Caco-2 (cell line): ENCODE results near the gene CELA1. TPM values are rescaled to one million over a fixed set of nuclear protein-coding genes. Genes with fewer than 3 reads are reported as not detected.

Experiments
- BruUV-seq: library from RNA; stranded (reverse); fragments of 400-500 nt; replicated peaks from 2 replicates; lab custom pipeline; 2021; lab: Mats Ljungman, UMichigan
- CTCF ChIA-PET: fragments of 300-600 bp; sonication (Branson Sonifier 250); formaldehyde crosslinking; loops from one replicate; lab custom pipeline; 2022; ENCODE audit warnings: antibody characterized with exemption; lab: Charles Lee
- POLR2A ChIA-PET: fragments of 300-600 bp; sonication (Branson Sonifier 250); formaldehyde crosslinking; loops from one replicate; lab custom pipeline; 2022; ENCODE audit warnings: antibody characterized with exemption; lab: Charles Lee
- DNase-seq, 2 experiments: peaks; one replicate each; pipeline versions ENCODE4 v3.0.0 to v3.0.0-alpha.2; 2020 to 2022
- H3K27me3 ChIP-seq: replicated peaks from 2 replicates; pipeline ENCODE4 v1.6.0; 2011; ENCODE audit warnings: low read length; ENCODE audit not compliant: control insufficient read depth, insufficient read depth
- H3K36me3 ChIP-seq: 2 replicates; pipeline ENCODE4 v1.5.1; 2011; ENCODE audit warnings: low read length; ENCODE audit not compliant: control insufficient read depth, insufficient read depth
- H3K4me1 ChIP-seq: fragments of 250-450 bp; sonication (Bioruptor Pico); 2 replicates; pipeline ENCODE4 v1.5.1; 2020; ENCODE audit warnings: mild to moderate bottlenecking
- H3K4me3 ChIP-seq: 2 replicates; pipeline ENCODE4 v1.5.1; 2011; ENCODE audit warnings: low read depth, mild to moderate bottlenecking, control low read depth, low read length
- H3K9me3 ChIP-seq: fragments of 250-450 bp; sonication (Bioruptor Pico); 2 replicates; pipeline ENCODE4 v1.5.1; 2020; ENCODE audit warnings: mild to moderate bottlenecking, moderate library complexity
- H3K27ac Mint-ChIP-seq: one replicate; pipeline ENCODE4 v1.8.0; 2022; ENCODE audit warnings: mixed read lengths; ENCODE audit not compliant: unreplicated experiment
- H3K27me3 Mint-ChIP-seq: one replicate; pipeline ENCODE4 v1.8.0; 2022; ENCODE audit warnings: mixed read lengths; ENCODE audit not compliant: insufficient read depth, unreplicated experiment
- H3K36me3 Mint-ChIP-seq: one replicate; pipeline ENCODE4 v1.8.0; 2022; ENCODE audit warnings: mild to moderate bottlenecking, mixed read lengths; ENCODE audit not compliant: insufficient read depth, unreplicated experiment
- H3K4me1 Mint-ChIP-seq: one replicate; pipeline ENCODE4 v1.8.0; 2022; ENCODE audit warnings: low read depth, mixed read lengths; ENCODE audit not compliant: unreplicated experiment
- H3K4me3 Mint-ChIP-seq: one replicate; pipeline ENCODE4 v1.8.0; 2022; ENCODE audit warnings: mild to moderate bottlenecking, moderate library complexity, mixed read lengths; ENCODE audit not compliant: unreplicated experiment
- H3K9me3 Mint-ChIP-seq: one replicate; pipeline ENCODE4 v1.8.0; 2022; ENCODE audit warnings: mixed read lengths; ENCODE audit not compliant: unreplicated experiment
- CTCF ChIP-seq, 2 experiments: fragments of 200-600 bp in 1 of 2; IDR thresholded peaks; 1 replicate in 1 of 2; 2 replicates in 1 of 2; pipeline versions ENCODE4 v1.5.1 to v1.8.0; 2011 to 2022; ENCODE audit warnings: antibody characterized with exemption in 1 of 2, control low read depth in 1 of 2, inconsistent platforms in 1 of 2, low read depth in 1 of 2, low read length in 1 of 2, mild to moderate bottlenecking in 1 of 2, moderate library complexity in 1 of 2; ENCODE audit not compliant: insufficient read depth in 1 of 2, severe bottlenecking in 1 of 2, unreplicated experiment in 1 of 2
- intact Hi-C: fragments of 100-400 bp; cut with micrococcal nuclease; formaldehyde crosslinking; loops from one replicate; pipeline ENCODE4 v1.10.0; 2022; ENCODE audit not compliant: unreplicated experiment
- total RNA-seq: library from RNA; stranded (reverse); gene quantifications from 2 replicates; pipeline ENCODE4 v1.2.3, GENCODE V29; 2022

The CELA1 gene
- total RNA-seq, 1 experiment from 2014 or later = not detected

- no TSS peak for BruUV-seq
- Mint-ChIP-seq H3K4me3 (no peak overlapping the region), H3K27me3 (no peaks in the 10 kb centered on the region), H3K4me1 (no peaks in the 10 kb centered on the region), H3K9me3 (no peaks in the 10 kb centered on the region), H3K36me3 (peaks cover 86% of the 10 kb centered on the region), H3K27ac (no peak overlapping the region)
- peaks cover 9% of the 10 kb centered on the region for H3K36me3 ChIP-seq
- no peaks in the 10 kb centered on the region for H3K4me1 ChIP-seq
- intact Hi-C loops = no loop called here
- no peak overlapping the region for H3K4me3 ChIP-seq
- no peak for DNase-seq
- no peaks in the 10 kb centered on the region for H3K27me3 ChIP-seq
- no peak for TF ChIP-seq CTCF (IDR thresholded peaks at IDR 0.05; ENCODE audit: insufficient read depth in 1 of 2, low read depth in 1 of 2, low read length in 1 of 2, severe bottlenecking in 1 of 2, unreplicated experiment in 1 of 2)
- ChIA-PET POLR2A (interaction anchor here (1.0 kb wide), 1 partner anchor 121 kb away, joined by 3 read pairs; the partner anchor contains the start of gene DAZAP2), CTCF (no interaction called here)
- no peaks in the 10 kb centered on the region for H3K9me3 ChIP-seq
Measured at GRCh38 chr12:51359851-51360250, 13.4 kb upstream of the CELA1 start.

- intact Hi-C loops = no loop called here
- Mint-ChIP-seq H3K4me1 (no peaks in the 10 kb centered on the region), H3K9me3 (no peaks in the 10 kb centered on the region), H3K36me3 (peaks cover 89% of the 10 kb centered on the region), H3K27me3 (no peaks in the 10 kb centered on the region), H3K4me3 (no peak overlapping the region), H3K27ac (no peak overlapping the region)
- Histone ChIP-seq H3K4me1 (no peaks in the 10 kb centered on the region), H3K9me3 (no peaks in the 10 kb centered on the region), H3K4me3 (no peak overlapping the region), H3K27me3 (no peaks in the 10 kb centered on the region), H3K36me3 (peaks cover 9% of the 10 kb centered on the region)
- ChIA-PET CTCF (no interaction called here), POLR2A (no interaction called here)
- no peak for DNase-seq
- no TSS peak for BruUV-seq
- TF ChIP-seq CTCF (IDR thresholded peaks at IDR 0.05; ENCODE audit: insufficient read depth in 1 of 2, low read depth in 1 of 2, low read length in 1 of 2, severe bottlenecking in 1 of 2, unreplicated experiment in 1 of 2) = no peak
Measured at GRCh38 chr12:51358496-51358895, 12.0 kb upstream of the CELA1 start.

GRCh38 chr12:51357374-51358047 lies 11.0 kb upstream of the CELA1 start:
- ChIA-PET CTCF (no interaction called here), POLR2A (interaction anchor here (0.5 kb wide), 1 partner anchor 31 kb away, joined by 3 read pairs; no protein-coding TSS in a partner anchor)
- H3K27ac Mint-ChIP-seq = no peak overlapping the region

More at GRCh38 chr12:51357374-51358047, 11.0 kb upstream of the CELA1 start:
- Histone ChIP-seq H3K4me1 (no peaks in the 10 kb centered on the region), H3K27me3 (no peaks in the 10 kb centered on the region), H3K9me3 (no peaks in the 10 kb centered on the region), H3K4me3 (no peak overlapping the region), H3K36me3 (peaks cover 9% of the 10 kb centered on the region)
- Mint-ChIP-seq H3K36me3 (peaks cover 82% of the 10 kb centered on the region), H3K4me3 (no peak overlapping the region), H3K27me3 (no peaks in the 10 kb centered on the region), H3K4me1 (no peaks in the 10 kb centered on the region), H3K9me3 (no peaks in the 10 kb centered on the region)
- BruUV-seq = no TSS peak
- intact Hi-C loops = no loop called here
- TF ChIP-seq CTCF (IDR thresholded peaks at IDR 0.05; ENCODE audit: insufficient read depth in 1 of 2, low read depth in 1 of 2, low read length in 1 of 2, severe bottlenecking in 1 of 2, unreplicated experiment in 1 of 2) = no peak
- DNase-seq = no peak
